Measurements from ENCODE around the gene ANP32E. TPM values are rescaled to one million over a fixed set of nuclear protein-coding genes. Genes with fewer than 3 reads are reported as not detected.
"Not testable (repeated sequence)": the region's sequence is repeated elsewhere in the genome, so short reads cannot be mapped to it uniquely, and the experiment has no call there.

ANP32E gene
- polyA plus RNA-seq, 3 donors, result 4.6 to 26.6 (median 20.4) TPM

DNA sequence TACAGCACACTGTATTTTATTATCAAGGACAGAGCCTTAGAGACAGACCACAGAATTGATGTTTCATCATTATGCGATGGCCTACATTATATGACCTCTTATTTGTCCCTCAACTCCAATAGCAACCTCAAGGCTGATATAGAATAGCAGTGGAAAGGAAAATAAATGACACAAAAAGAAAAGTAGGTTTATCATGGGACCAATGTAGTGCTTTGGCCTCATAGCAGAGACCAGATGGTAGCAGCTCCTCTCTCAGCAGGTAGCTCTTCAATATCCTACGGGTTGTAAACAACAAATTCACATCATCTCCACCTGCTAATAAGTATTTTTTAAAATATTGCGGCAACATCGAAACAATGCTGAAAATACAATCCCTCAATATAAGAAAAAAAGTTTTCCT lies 25.2 kb downstream of the ANP32E start:
- H3K27me3 ChIP-seq (ENCODE audit: control insufficient read depth in 2 of 2, insufficient read depth in 2 of 2, low read length in 2 of 2), result no peaks in the 10 kb centered on the region
- no peak overlapping the region for H3K4me3 ChIP-seq (replicated peaks in 1 of 3; ENCODE audit: low read depth in 2 of 3, low read length in 3 of 3)
- no peak for DNase-seq
- no CpG with 5 or more reads among the region's 4 CpGs for WGBS (ENCODE audit: insufficient coverage)
- H3K27ac ChIP-seq (ENCODE audit: low read depth in 1 of 2, low read length in 2 of 2), result no peak overlapping the region
- Mint-ChIP-seq H3K4me3 (no peak overlapping the region), H3K4me1 (peaks cover 17% of the 10 kb centered on the region), H3K27ac (no peak overlapping the region), H3K27me3 (ENCODE audit: low read depth in 3 of 3) (no peaks in the 10 kb centered on the region), H3K9me3 (no peaks in the 10 kb centered on the region), H3K36me3 (no peaks in the 10 kb centered on the region)
- H3K9me3 ChIP-seq (replicated peaks in 1 of 2; ENCODE audit: control insufficient read depth in 1 of 2, insufficient read depth in 1 of 2, low read length in 2 of 2), result no peaks in the 10 kb centered on the region
- H3K4me1 ChIP-seq (ENCODE audit: control insufficient read depth in 1 of 2, insufficient read depth in 2 of 2, low read length in 2 of 2), result peaks cover 10 to 13% of the 10 kb centered on the region in 2 donors
- H3K79me2 ChIP-seq (ENCODE audit: insufficient read depth, low read length), result no peaks in the 10 kb centered on the region
- intact Hi-C loops (cut with micrococcal nuclease), result no loop called here
- H2AFZ ChIP-seq (ENCODE audit: insufficient read depth, low read depth, low read length, poor library complexity, severe bottlenecking), result no peak overlapping the region
- H4K20me1 ChIP-seq (ENCODE audit: insufficient read depth, low read length), result no peaks in the 10 kb centered on the region
- no peaks in the 10 kb centered on the region for H3K36me3 ChIP-seq (replicated peaks in 1 of 2; ENCODE audit: control insufficient read depth in 1 of 2, insufficient read depth in 2 of 2, low read length in 2 of 2)
- H3K4me2 ChIP-seq (replicated peaks; ENCODE audit: extremely low read depth, low read length, poor library complexity, severe bottlenecking), result no peak overlapping the region
- H3K9ac ChIP-seq (ENCODE audit: insufficient read depth, low read length, poor library complexity, severe bottlenecking), result no peak overlapping the region
- TF ChIP-seq, protein P1, sequence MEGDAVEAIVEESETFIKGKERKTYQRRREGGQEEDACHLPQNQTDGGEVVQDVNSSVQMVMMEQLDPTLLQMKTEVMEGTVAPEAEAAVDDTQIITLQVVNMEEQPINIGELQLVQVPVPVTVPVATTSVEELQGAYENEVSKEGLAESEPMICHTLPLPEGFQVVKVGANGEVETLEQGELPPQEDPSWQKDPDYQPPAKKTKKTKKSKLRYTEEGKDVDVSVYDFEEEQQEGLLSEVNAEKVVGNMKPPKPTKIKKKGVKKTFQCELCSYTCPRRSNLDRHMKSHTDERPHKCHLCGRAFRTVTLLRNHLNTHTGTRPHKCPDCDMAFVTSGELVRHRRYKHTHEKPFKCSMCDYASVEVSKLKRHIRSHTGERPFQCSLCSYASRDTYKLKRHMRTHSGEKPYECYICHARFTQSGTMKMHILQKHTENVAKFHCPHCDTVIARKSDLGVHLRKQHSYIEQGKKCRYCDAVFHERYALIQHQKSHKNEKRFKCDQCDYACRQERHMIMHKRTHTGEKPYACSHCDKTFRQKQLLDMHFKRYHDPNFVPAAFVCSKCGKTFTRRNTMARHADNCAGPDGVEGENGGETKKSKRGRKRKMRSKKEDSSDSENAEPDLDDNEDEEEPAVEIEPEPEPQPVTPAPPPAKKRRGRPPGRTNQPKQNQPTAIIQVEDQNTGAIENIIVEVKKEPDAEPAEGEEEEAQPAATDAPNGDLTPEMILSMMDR (IDR thresholded peaks at IDR 0.05), result no peak

DNA sequence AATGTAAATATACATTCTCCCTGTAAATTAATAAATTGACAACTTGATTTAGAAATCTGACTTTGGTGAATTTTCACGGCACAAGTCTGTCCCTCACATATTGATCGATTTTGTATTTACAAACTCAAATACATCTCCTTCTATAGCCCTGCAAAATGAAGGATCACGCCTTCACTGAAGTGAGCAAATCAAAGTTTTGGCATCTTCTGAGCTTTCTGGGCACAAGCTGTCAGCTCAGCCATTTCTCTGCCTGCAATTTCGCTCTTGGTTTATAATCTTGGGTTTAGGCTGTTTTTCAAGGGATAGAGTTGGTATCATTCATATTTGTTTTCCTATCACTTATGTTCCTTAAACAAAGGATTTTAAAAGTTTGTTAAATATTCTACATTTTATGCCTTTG lies 25.8 kb downstream of the ANP32E start:
- Histone ChIP-seq H3K79me2 (ENCODE audit: insufficient read depth, low read length) (no peaks in the 10 kb centered on the region), H3K27ac (ENCODE audit: low read depth in 1 of 2, low read length in 2 of 2) (no peak overlapping the region), H4K20me1 (ENCODE audit: insufficient read depth, low read length) (no peaks in the 10 kb centered on the region), H3K9ac (ENCODE audit: insufficient read depth, low read length, poor library complexity, severe bottlenecking) (no peak overlapping the region), H3K4me2 (replicated peaks; ENCODE audit: extremely low read depth, low read length, poor library complexity, severe bottlenecking) (no peak overlapping the region), H3K4me3 (replicated peaks in 1 of 3; ENCODE audit: low read depth in 2 of 3, low read length in 3 of 3) (no peak overlapping the region), H3K9me3 (replicated peaks in 1 of 2; ENCODE audit: control insufficient read depth in 1 of 2, insufficient read depth in 1 of 2, low read length in 2 of 2) (no peaks in the 10 kb centered on the region), H3K36me3 (replicated peaks in 1 of 2; ENCODE audit: control insufficient read depth in 1 of 2, insufficient read depth in 2 of 2, low read length in 2 of 2) (no peaks in the 10 kb centered on the region), H3K4me1 (ENCODE audit: control insufficient read depth in 1 of 2, insufficient read depth in 2 of 2, low read length in 2 of 2) (peaks cover 10 to 13% of the 10 kb centered on the region in 2 donors), H2AFZ (ENCODE audit: insufficient read depth, low read depth, low read length, poor library complexity, severe bottlenecking) (no peak overlapping the region), H3K27me3 (ENCODE audit: control insufficient read depth in 2 of 2, insufficient read depth in 2 of 2, low read length in 2 of 2) (no peaks in the 10 kb centered on the region)
- Mint-ChIP-seq H3K36me3 (no peaks in the 10 kb centered on the region), H3K4me3 (no peak overlapping the region), H3K9me3 (no peaks in the 10 kb centered on the region), H3K27ac (no peak overlapping the region), H3K27me3 (ENCODE audit: low read depth in 3 of 3) (no peaks in the 10 kb centered on the region), H3K4me1 (peaks cover 17% of the 10 kb centered on the region)
- no peak for DNase-seq
- intact Hi-C loops (cut with micrococcal nuclease), result no loop called here
- TF ChIP-seq, protein P1 (IDR thresholded peaks at IDR 0.05), result no peak
- 100% methylated on average over 2 of the region's 4 CpGs for WGBS (ENCODE audit: insufficient coverage)

DNA sequence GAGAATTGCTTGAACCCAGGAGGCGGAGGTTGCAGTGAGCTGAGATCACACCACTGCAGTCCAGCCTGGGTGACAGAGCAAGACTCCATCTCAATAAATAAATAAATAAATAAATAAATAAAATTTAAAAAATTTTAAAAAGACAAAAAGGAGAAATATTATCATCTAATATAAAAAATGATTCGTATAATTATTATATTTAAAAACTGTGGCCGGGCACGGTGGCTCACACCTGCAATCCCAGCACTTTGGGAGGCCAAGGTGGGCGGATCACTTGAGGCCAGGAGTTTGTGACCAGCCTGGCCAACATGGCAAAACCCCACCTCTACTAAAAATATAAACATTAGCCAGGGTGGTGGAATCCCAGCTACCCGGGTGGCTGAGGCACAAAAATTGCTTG lies 27.5 kb downstream of the ANP32E start:
- not testable (repeated sequence) for DNase-seq, H3K4me3 Mint-ChIP-seq
- no CpG with 5 or more reads among the region's 6 CpGs for WGBS (ENCODE audit: insufficient coverage)

More for the DNA sequence above, 27.5 kb downstream of the ANP32E start:
- H3K4me1 Mint-ChIP-seq; H3K9me3 ChIP-seq (replicated peaks in 1 of 2; ENCODE audit: control insufficient read depth in 1 of 2, insufficient read depth in 1 of 2, low read length in 2 of 2); H3K36me3 Mint-ChIP-seq; H3K36me3 ChIP-seq (replicated peaks in 1 of 2; ENCODE audit: control insufficient read depth in 1 of 2, insufficient read depth in 2 of 2, low read length in 2 of 2); H3K4me3 ChIP-seq (replicated peaks in 1 of 3; ENCODE audit: low read depth in 2 of 3, low read length in 3 of 3); H2AFZ ChIP-seq (ENCODE audit: insufficient read depth, low read depth, low read length, poor library complexity, severe bottlenecking); H3K9ac ChIP-seq (ENCODE audit: insufficient read depth, low read length, poor library complexity, severe bottlenecking); intact Hi-C loops (cut with micrococcal nuclease); H3K27ac Mint-ChIP-seq; H3K9me3 Mint-ChIP-seq; H3K27me3 ChIP-seq (ENCODE audit: control insufficient read depth in 2 of 2, insufficient read depth in 2 of 2, low read length in 2 of 2); H3K79me2 ChIP-seq (ENCODE audit: insufficient read depth, low read length); H3K4me1 ChIP-seq (ENCODE audit: control insufficient read depth in 1 of 2, insufficient read depth in 2 of 2, low read length in 2 of 2); H3K27ac ChIP-seq (ENCODE audit: low read depth in 1 of 2, low read length in 2 of 2); H4K20me1 ChIP-seq (ENCODE audit: insufficient read depth, low read length); H3K27me3 Mint-ChIP-seq (ENCODE audit: low read depth in 3 of 3); H3K4me2 ChIP-seq (replicated peaks; ENCODE audit: extremely low read depth, low read length, poor library complexity, severe bottlenecking): not testable (repeated sequence)

Measured in CD14-positive monocyte (primary cell).